NOMO-1 treated with DMSO at 0.1 percent for 48 hours (cell line): ENCODE measurements around the gene PDHX.

Experiments used
- DNase-seq: peaks from one replicate; lab custom pipeline; 2025; ENCODE audit not compliant: unreplicated experiment; lab: John Stamatoyannopoulos, UW

The PDHX gene

GRCh38 chr11:34988294-34989255 lies 72.2 kb downstream of the PDHX start:
- peak; percentile 51 for DNase-seq

- DNase-seq, result no peak
These were observed 74.5 kb downstream of the PDHX start for GRCh38 chr11:34990916-34991315.

- DNase-seq, result no peak
These were observed 78.4 kb downstream of the PDHX start for GRCh38 chr11:34994854-34995253.

GRCh38 chr11:34996958-34997357 lies 80.5 kb downstream of the PDHX start:
- peak; percentile 49 for DNase-seq

- peak; percentile 82 for DNase-seq
These were observed 81.6 kb downstream of the PDHX start for GRCh38 chr11:34997952-34998528.

GRCh38 chr11:34999453-34999852 lies 83.0 kb downstream of the PDHX start:
- peak; percentile 64 for DNase-seq

- no peak for DNase-seq
These were observed 86.8 kb downstream of the PDHX start for GRCh38 chr11:35003186-35003585.

- no peak for DNase-seq
These were observed 87.2 kb downstream of the PDHX start for GRCh38 chr11:35003658-35004057.

GRCh38 chr11:35005141-35005780 lies 88.8 kb downstream of the PDHX start:
- DNase-seq, result no peak

- DNase-seq, result peak; percentile 95
These were observed 90.1 kb downstream of the PDHX start for GRCh38 chr11:35006389-35007128.

- DNase-seq, result no peak
These were observed 90.9 kb downstream of the PDHX start for GRCh38 chr11:35007277-35007676.

- DNase-seq, result no peak
These were observed 92.9 kb downstream of the PDHX start for GRCh38 chr11:35009191-35009943.

- DNase-seq, result no peak
These were observed 93.5 kb downstream of the PDHX start for GRCh38 chr11:35009944-35010342.

GRCh38 chr11:35010654-35011053 lies 94.2 kb downstream of the PDHX start:
- no peak for DNase-seq

- no peak for DNase-seq
These were observed 95.0 kb downstream of the PDHX start for GRCh38 chr11:35011389-35011788.

- DNase-seq, result no peak
These were observed 95.5 kb downstream of the PDHX start for GRCh38 chr11:35011944-35012343.

GRCh38 chr11:35012467-35013191 lies 96.2 kb downstream of the PDHX start:
- DNase-seq, result no peak

GRCh38 chr11:35013514-35014233 lies 97.3 kb downstream of the PDHX start:
- no peak for DNase-seq

- no peak for DNase-seq
These were observed 97.9 kb downstream of the PDHX start for GRCh38 chr11:35014346-35014745.
